Small intestine (tissue), 7 donors: ENCODE measurements around the gene SYPL2. TPM values are rescaled to one million over a fixed set of nuclear protein-coding genes. Genes with fewer than 3 reads are reported as not detected.
"Not testable (repeated sequence)": the region's sequence is repeated elsewhere in the genome, so short reads cannot be mapped to it uniquely, and the experiment has no call there.

Experiments used
- DNase-seq, 2 donors: peaks; one replicate each; pipeline versions ENCODE4 v3.0.0 to v3.0.0-alpha.2; 2013
- FAIRE-seq: peaks from 2 replicates; lab custom pipeline; 2012; peaks lifted over from hg19 to GRCh38; lab: Jason Lieb, UNC
- H3K27ac ChIP-seq, 3 donors: one replicate each; pipeline ENCODE4 v1.5.1; 2013; ENCODE audit warnings: low read length in 2 of 3, mild to moderate bottlenecking in 2 of 3, control low read depth in 1 of 3, inconsistent platforms in 1 of 3, low read depth in 1 of 3, moderate library complexity in 1 of 3
- H3K27me3 ChIP-seq, 3 donors: one replicate each; pipeline ENCODE4 v1.6.1; 2013; ENCODE audit warnings: low read length in 3 of 3, inconsistent platforms in 1 of 3; ENCODE audit not compliant: control insufficient read depth in 3 of 3, insufficient read depth in 3 of 3
- H3K36me3 ChIP-seq, 3 donors: one replicate each; pipeline ENCODE4 v1.6.1; 2013; ENCODE audit warnings: low read length in 3 of 3, inconsistent platforms in 1 of 3, low read depth in 1 of 3, mild to moderate bottlenecking in 1 of 3, moderate library complexity in 1 of 3; ENCODE audit not compliant: control insufficient read depth in 3 of 3, insufficient read depth in 2 of 3
- H3K4me1 ChIP-seq, 3 donors: one replicate each; pipeline ENCODE4 v1.6.1; 2013; ENCODE audit warnings: low read length in 2 of 3, inconsistent platforms in 1 of 3, low read depth in 1 of 3, mild to moderate bottlenecking in 1 of 3, moderate library complexity in 1 of 3; ENCODE audit not compliant: control insufficient read depth in 3 of 3, insufficient read depth in 2 of 3
- H3K4me3 ChIP-seq, 3 donors: one replicate each; pipeline ENCODE4 v1.5.1; 2013; ENCODE audit warnings: low read length in 3 of 3, control low read depth in 1 of 3, inconsistent platforms in 1 of 3, low read depth in 1 of 3, mild to moderate bottlenecking in 1 of 3, moderate library complexity in 1 of 3
- H3K9me3 ChIP-seq, 2 donors: one replicate each; pipeline ENCODE4 v1.6.1; 2013; ENCODE audit warnings: low read depth in 1 of 2, low read length in 1 of 2; ENCODE audit not compliant: control insufficient read depth in 2 of 2, insufficient read depth in 1 of 2
- WGBS, 3 donors: extraction: QIAGEN DNeasy Blood & Tissue Kit; methylation state at CpG; one replicate each; pipeline ENCODE4 v1.1.7; 2013; 5-methylcytosine and 5-hydroxymethylcytosine counted together
- polyA plus RNA-seq, 4 donors: library from polyadenylated mRNA; stranded (reverse) in 3 of 4; unstranded in 1 of 4; fragments of 200-250 nt in 3 of 4; fragments of 120-200 nt in 1 of 4; gene quantifications; one replicate each; pipeline versions ENCODE4 v1.2.1 to v1.2.3, GENCODE V29; 2013
- donor health status: healthy with polysubstance abuse.
- donor health status: control.
- donor health status: control.
- donor health status: Bipolar disorder and iron deficiency.
- donor health status: healthy.

The SYPL2 gene
- polyA plus RNA-seq, 4 donors: 0.65 to 0.67 TPM; not detected in 2

GRCh38 chr1:109434484-109434883 is 31.9 kb upstream of the SYPL2 start:
- DNase-seq (no peak), FAIRE-seq (no peak)
- no peak overlapping the region for H3K27ac ChIP-seq
- WGBS, 3 donors: 53 to 79% (median 78%) methylated on average over 1 of the region's 1 CpG
- H3K4me1 ChIP-seq: no peaks in the 10 kb centered on the region
- no peak overlapping the region for H3K4me3 ChIP-seq
- peaks cover 0 to 2% (median 0%) of the 10 kb centered on the region in 3 donors for H3K27me3 ChIP-seq
- peaks cover 0 to 15% of the 10 kb centered on the region in 2 donors for H3K9me3 ChIP-seq
- H3K36me3 ChIP-seq: no peaks in the 10 kb centered on the region

GRCh38 chr1:109438798-109439297 is 27.5 kb upstream of the SYPL2 start:
- WGBS, 3 donors: 65 to 73% (median 68%) methylated on average over 3 of the region's 3 CpGs
- FAIRE-seq (no peak), DNase-seq (no peak)
- H3K9me3 ChIP-seq: peaks cover 0 to 7% of the 10 kb centered on the region in 2 donors
- peaks cover 0 to 8% (median 0%) of the 10 kb centered on the region in 3 donors for H3K27me3 ChIP-seq
- H3K4me1 ChIP-seq: no peaks in the 10 kb centered on the region
- no peak overlapping the region for H3K4me3 ChIP-seq
- H3K27ac ChIP-seq: no peak overlapping the region
- H3K36me3 ChIP-seq: no peaks in the 10 kb centered on the region

GRCh38 chr1:109441069-109441468 is 25.3 kb upstream of the SYPL2 start:
- no peaks in the 10 kb centered on the region for H3K36me3 ChIP-seq
- no peak overlapping the region for H3K27ac ChIP-seq
- FAIRE-seq: no peak
- WGBS, 3 donors: 5 to 22% (median 16%) methylated on average over 1 of the region's 1 CpG
- no peaks in the 10 kb centered on the region for H3K4me1 ChIP-seq
- no peak for DNase-seq
- H3K9me3 ChIP-seq: no peaks in the 10 kb centered on the region
- H3K27me3 ChIP-seq: peaks cover 0 to 15% (median 2%) of the 10 kb centered on the region in 3 donors
- H3K4me3 ChIP-seq: no peak overlapping the region

GRCh38 chr1:109443476-109443875 is 22.9 kb upstream of the SYPL2 start:
- Histone ChIP-seq H3K36me3 (no peaks in the 10 kb centered on the region), H3K27ac (no peak overlapping the region), H3K9me3 (no peaks in the 10 kb centered on the region), H3K27me3 (peaks cover 0 to 14% (median 4%) of the 10 kb centered on the region in 3 donors), H3K4me3 (no peak overlapping the region), H3K4me1 (no peaks in the 10 kb centered on the region)
- 69 to 71% (median 70%) methylated on average over 2 of the region's 2 CpGs for WGBS, 3 donors
- DNase-seq (no peak), FAIRE-seq (no peak)

- 79 to 91% (median 79%) methylated on average over 1 of the region's 1 CpG for WGBS, 3 donors
- Histone ChIP-seq H3K36me3 (no peaks in the 10 kb centered on the region), H3K9me3 (no peaks in the 10 kb centered on the region), H3K4me3 (no peak overlapping the region), H3K4me1 (no peaks in the 10 kb centered on the region), H3K27ac (no peak overlapping the region), H3K27me3 (peaks cover 0 to 14% (median 4%) of the 10 kb centered on the region in 3 donors)
- FAIRE-seq (no peak), DNase-seq (no peak)
Observed at GRCh38 chr1:109444346-109444745, 22.0 kb upstream of the SYPL2 start.

GRCh38 chr1:109445949-109446695 is 20.2 kb upstream of the SYPL2 start:
- H3K4me1 ChIP-seq, H3K9me3 ChIP-seq, H3K36me3 ChIP-seq, DNase-seq, H3K27ac ChIP-seq, H3K4me3 ChIP-seq, FAIRE-seq: not testable (repeated sequence)
- H3K27me3 ChIP-seq: peaks cover 0 to 14% (median 4%) of the 10 kb centered on the region in 3 donors
- 63 to 64% (median 64%) methylated on average over 10 to 11 of the region's 11 CpGs for WGBS, 3 donors

GRCh38 chr1:109447524-109447923 is 18.8 kb upstream of the SYPL2 start:
- Histone ChIP-seq H3K36me3 (no peaks in the 10 kb centered on the region), H3K27ac (no peak overlapping the region), H3K9me3 (no peaks in the 10 kb centered on the region), H3K27me3 (peaks cover 0 to 17% (median 6%) of the 10 kb centered on the region in 3 donors), H3K4me3 (no peak overlapping the region), H3K4me1 (no peaks in the 10 kb centered on the region)
- FAIRE-seq: no peak
- no peak for DNase-seq
- 62 to 69% (median 65%) methylated on average over 4 of the region's 4 CpGs for WGBS, 3 donors

- WGBS, 3 donors: 94 to 100% (median 97%) methylated on average over 1 of the region's 1 CpG
Observed at GRCh38 chr1:109454497-109455133, 11.7 kb upstream of the SYPL2 start.

More at GRCh38 chr1:109454497-109455133, 11.7 kb upstream of the SYPL2 start:
- Histone ChIP-seq H3K4me1 (no peaks in the 10 kb centered on the region), H3K27me3 (peaks cover 0 to 5% (median 2%) of the 10 kb centered on the region in 3 donors), H3K4me3 (no peak overlapping the region), H3K27ac (no peak overlapping the region), H3K36me3 (no peaks in the 10 kb centered on the region), H3K9me3 (peaks cover 0 to 5% of the 10 kb centered on the region in 2 donors)
- FAIRE-seq (no peak), DNase-seq (no peak)
